Right lobe of liver (tissue), 6 donors: Measurements from ENCODE around the gene MGST1. TPM values are rescaled to one million over a fixed set of nuclear protein-coding genes. Genes with fewer than 3 reads are reported as not detected.
"Not testable (repeated sequence)": the region's sequence is repeated elsewhere in the genome, so short reads cannot be mapped to it uniquely, and the experiment has no call there.

Experiments used
- ATAC-seq, 4 donors: fragments of 200-7000 bp; cut with Tn5 transposase; one replicate each; pipeline ENCODE4 v1.9.1; 2020; ENCODE audit warnings: mild to moderate bottlenecking in 4 of 4, moderate library complexity in 4 of 4
- DNase-seq, 3 donors: peaks; one replicate each; pipeline ENCODE4 v3.0.0-alpha.2; 2020
- H3K27ac ChIP-seq, 3 donors: fragments of 200-600 bp; one replicate each; pipeline ENCODE4 v1.8.0; 2022
- H3K27me3 ChIP-seq, 2 donors: fragments of 200-600 bp; one replicate each; pipeline ENCODE4 v1.8.0; 2022
- H3K36me3 ChIP-seq, 4 donors: fragments of 200-600 bp; sonication (generic) in 1 of 4; one replicate each; pipeline versions ENCODE4 v1.5.1 to v1.8.0; 2017 to 2022; ENCODE audit warnings: control low read depth in 1 of 4
- H3K4me1 ChIP-seq, 4 donors: fragments of 200-600 bp; sonication (generic) in 1 of 4; one replicate each; pipeline versions ENCODE4 v1.5.1 to v1.8.0; 2017 to 2022; ENCODE audit warnings: control low read depth in 1 of 4
- H3K4me3 ChIP-seq, 3 donors: fragments of 200-600 bp; one replicate each; pipeline ENCODE4 v1.8.0; 2022
- H3K9me3 ChIP-seq, 4 donors: fragments of 200-600 bp; sonication (generic) in 1 of 4; one replicate each; pipeline versions ENCODE4 v1.5.1 to v1.8.0; 2017 to 2022; ENCODE audit warnings: control low read depth in 1 of 4
- POLR2A ChIP-seq: fragments of 450-650 bp; IDR thresholded peaks from one replicate; pipeline ENCODE4 v1.6.1; 2017; ENCODE audit warnings: antibody characterized with exemption, mild to moderate bottlenecking
- WGBS: methylation state at CpG from one replicate; pipeline ENCODE4 v1.1.6; 2018; ENCODE audit warnings: low coverage, low lambda C conversion rate; ENCODE audit not compliant: insufficient coverage; ENCODE audit errors: missing lambda C conversion rate; 5-methylcytosine and 5-hydroxymethylcytosine counted together
- intact Hi-C, 2 donors: fragments of 100-400 bp; cut with DNase I; formaldehyde crosslinking; loops; one replicate each; pipeline versions ENCODE4 v1.11.2 to v1.14.1; 2022
- total RNA-seq, 6 experiments: library from RNA; depleted of rRNA in 2 of 6; stranded (reverse); fragments of >200 nt in 2 of 6; fragmentation: NEBNext Ultra II Directional in 3 of 6; extraction: Animal tissue kit (Norgen Biotek cat#: 25700) in 3 of 6; gene quantifications; one replicate each; pipeline versions ENCODE4 v1.1.0 to v1.2.4, GENCODE V29; 2016 to 2023
- TF ChIP-seq, protein P1 (sequence below), 4 donors: fragments of 200-600 bp in 3 of 4; fragments of 450-650 bp in 1 of 4; IDR thresholded peaks; one replicate each; pipeline versions ENCODE4 v1.5.1 to v1.8.0; 2016 to 2022; ENCODE audit warnings: antibody characterized with exemption in 4 of 4, mild to moderate bottlenecking in 2 of 4
- donor health status: DM: no; HTN: yes; CAD: no.
- donor health status: DM: no; HTN: no; CAD: no.
- donor health status: DM: no; HTN: no; CAD: no.
- donor health status: DM: no; HTN: yes; CAD: no.
- donor health status: DM: no; HTN: yes; CAD: no.

The MGST1 gene
- total RNA-seq, 6 experiments from 2014 or later, result 1,196 to 2,327 (median 1,308) TPM

DNA sequence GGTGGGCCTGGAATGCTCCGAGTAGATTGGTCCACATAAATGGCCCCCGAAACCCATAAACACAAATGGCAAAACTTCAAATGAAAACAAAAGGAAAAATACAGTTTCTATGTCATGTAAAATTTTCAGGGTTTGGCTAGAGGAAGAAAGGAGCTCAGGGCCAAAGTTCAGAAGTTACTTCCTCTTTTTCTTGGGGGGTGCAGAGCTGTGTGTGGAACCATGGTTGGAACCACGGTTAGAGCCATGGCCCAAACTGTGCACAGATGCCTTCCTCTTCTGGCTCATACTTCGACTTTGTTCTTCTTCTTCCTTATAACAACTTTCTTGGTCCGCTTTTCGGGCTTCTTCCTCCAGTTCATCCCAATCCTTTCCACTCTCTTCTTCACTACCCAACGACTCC lies 51.7 kb downstream of the MGST1 start:
- intact Hi-C loops, result no loop called here
- Histone ChIP-seq H3K36me3 (no peaks in the 10 kb centered on the region), H3K9me3 (no peaks in the 10 kb centered on the region), H3K27me3 (no peaks in the 10 kb centered on the region), H3K27ac (no peak overlapping the region), H3K4me1 (no peaks in the 10 kb centered on the region), H3K4me3 (no peak overlapping the region)
- ATAC-seq (peak in 2 of 4 donors; percentile 29 to 56), DNase-seq (no peak)
- 83% methylated on average over 7 of the region's 7 CpGs for WGBS
- no peak for TF ChIP-seq POLR2A

DNA sequence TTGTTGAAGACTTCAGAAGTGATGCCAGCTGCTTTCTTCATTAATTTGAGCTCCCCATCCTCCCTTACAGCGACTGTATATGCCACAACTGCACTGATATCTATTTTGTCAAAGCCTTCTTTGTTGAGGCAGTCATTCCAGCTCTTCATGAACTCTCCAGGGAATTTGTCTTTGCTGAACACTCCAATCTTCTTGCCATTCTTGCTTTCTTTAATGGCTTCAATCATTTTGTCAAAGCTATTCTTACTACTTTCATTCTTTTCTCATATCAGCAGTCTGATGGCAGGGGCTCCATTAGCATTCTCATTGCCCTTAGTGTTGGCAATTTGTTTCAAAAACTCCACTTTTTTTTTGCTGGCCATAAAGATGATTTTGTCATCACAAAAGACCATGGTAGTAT lies 54.4 kb downstream of the MGST1 start:
- H3K27me3 ChIP-seq, H3K36me3 ChIP-seq, intact Hi-C loops, ATAC-seq, H3K27ac ChIP-seq, DNase-seq, H3K4me3 ChIP-seq, H3K4me1 ChIP-seq, H3K9me3 ChIP-seq: not testable (repeated sequence)
- WGBS, result 75% methylated on average over 1 of the region's 1 CpG

DNA sequence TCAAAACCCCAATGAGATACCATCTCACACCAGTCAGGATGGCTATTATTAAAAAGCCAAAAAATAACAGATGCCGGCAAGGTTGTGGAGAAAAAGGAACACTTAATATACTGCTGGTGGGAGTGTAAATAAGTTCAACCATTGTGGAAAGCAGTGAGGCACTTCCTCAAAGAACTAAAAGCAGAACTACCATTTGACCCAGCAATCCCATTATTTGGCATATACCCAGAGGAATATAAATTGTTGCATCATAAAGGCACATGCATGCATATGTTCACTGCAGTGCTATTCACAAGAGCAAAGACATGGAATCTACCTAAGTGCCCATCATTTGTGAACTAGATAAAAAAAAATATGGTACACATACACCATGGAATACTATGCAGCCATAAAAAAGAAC lies 59.9 kb downstream of the MGST1 start:
- intact Hi-C loops, result no loop called here
- Histone ChIP-seq H3K4me3 (no peak overlapping the region), H3K27me3 (no peaks in the 10 kb centered on the region), H3K9me3 (no peaks in the 10 kb centered on the region), H3K4me1 (no peaks in the 10 kb centered on the region), H3K36me3 (no peaks in the 10 kb centered on the region), H3K27ac (no peak overlapping the region)
- DNase-seq (no peak), ATAC-seq (no peak)
- no peak for TF ChIP-seq POLR2A
- TF ChIP-seq, protein P1, sequence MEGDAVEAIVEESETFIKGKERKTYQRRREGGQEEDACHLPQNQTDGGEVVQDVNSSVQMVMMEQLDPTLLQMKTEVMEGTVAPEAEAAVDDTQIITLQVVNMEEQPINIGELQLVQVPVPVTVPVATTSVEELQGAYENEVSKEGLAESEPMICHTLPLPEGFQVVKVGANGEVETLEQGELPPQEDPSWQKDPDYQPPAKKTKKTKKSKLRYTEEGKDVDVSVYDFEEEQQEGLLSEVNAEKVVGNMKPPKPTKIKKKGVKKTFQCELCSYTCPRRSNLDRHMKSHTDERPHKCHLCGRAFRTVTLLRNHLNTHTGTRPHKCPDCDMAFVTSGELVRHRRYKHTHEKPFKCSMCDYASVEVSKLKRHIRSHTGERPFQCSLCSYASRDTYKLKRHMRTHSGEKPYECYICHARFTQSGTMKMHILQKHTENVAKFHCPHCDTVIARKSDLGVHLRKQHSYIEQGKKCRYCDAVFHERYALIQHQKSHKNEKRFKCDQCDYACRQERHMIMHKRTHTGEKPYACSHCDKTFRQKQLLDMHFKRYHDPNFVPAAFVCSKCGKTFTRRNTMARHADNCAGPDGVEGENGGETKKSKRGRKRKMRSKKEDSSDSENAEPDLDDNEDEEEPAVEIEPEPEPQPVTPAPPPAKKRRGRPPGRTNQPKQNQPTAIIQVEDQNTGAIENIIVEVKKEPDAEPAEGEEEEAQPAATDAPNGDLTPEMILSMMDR (IDR thresholded peaks at IDR 0.05), result no peak
- WGBS, result 54% methylated on average over 1 of the region's 1 CpG

Other genes starting within 250 kb of the MGST1 start
- not detected for gene SLC15A5, start 70.0 kb upstream of the MGST1 start, total RNA-seq